Adrenal gland (tissue), 5 donors: ENCODE results near the gene PMAIP1.

Source experiments
- CTCF ChIP-seq, 6 experiments: fragments of 450-650 bp in 4 of 6; fragments of 200-600 bp in 2 of 6; sonication (generic) in 1 of 6; IDR thresholded peaks; 1 replicate in 5 of 6; 2 replicates in 1 of 6; pipeline versions ENCODE4 v1.5.1 to v1.8.0; 2016 to 2021; ENCODE audit warnings: antibody characterized with exemption in 6 of 6, mild to moderate bottlenecking in 2 of 6, moderate library complexity in 1 of 6
- POLR2A ChIP-seq, 2 donors: fragments of 450-650 bp; IDR thresholded peaks; one replicate each; pipeline ENCODE4 v1.6.1; 2017; ENCODE audit warnings: antibody characterized with exemption in 2 of 2, mild to moderate bottlenecking in 2 of 2, moderate library complexity in 1 of 2
- donor health status: DM: no; HTN: no; CAD: no.

GRCh38 chr18:59866551-59867269, 33.1 kb upstream of the PMAIP1 start:
- no peak for TF ChIP-seq CTCF (IDR thresholded peaks at IDR 0.05)
- TF ChIP-seq POLR2A (IDR thresholded peaks at IDR 0.05): no peak
